Gastroesophageal sphincter (tissue), 4 donors: Measurements from ENCODE around the gene KIF17. TPM values are rescaled to one million over a fixed set of nuclear protein-coding genes. Genes with fewer than 3 reads are reported as not detected.

ENCODE experiments used
- ATAC-seq: fragments of 150-250 bp; one replicate; pipeline ENCODE4 v1.9.1; 2016; ENCODE audit warnings: mild to moderate bottlenecking, moderate library complexity
- H3K27ac ChIP-seq, 4 donors: fragments of 200-600 bp; sonication (generic) in 3 of 4; 1 replicate in 3 of 4; 2 replicates in 1 of 4; pipeline ENCODE4 v1.5.1; 2016 to 2019
- H3K27me3 ChIP-seq: fragments of 200-600 bp; sonication (generic); one replicate; pipeline ENCODE4 v1.5.1; 2019
- H3K36me3 ChIP-seq, 2 donors: fragments of 200-600 bp; sonication (generic); one replicate each; pipeline ENCODE4 v1.5.1; 2019; ENCODE audit warnings: control low read depth in 1 of 2
- H3K4me1 ChIP-seq, 3 donors: fragments of 200-600 bp; sonication (generic); 1 replicate in 2 of 3; 2 replicates in 1 of 3; pipeline ENCODE4 v1.5.1; 2016 to 2019; ENCODE audit warnings: control low read depth in 2 of 3
- H3K4me3 ChIP-seq, 2 donors: fragments of 200-600 bp; sonication (generic); one replicate each; pipeline ENCODE4 v1.5.1; 2019; ENCODE audit warnings: mild to moderate bottlenecking in 1 of 2, moderate library complexity in 1 of 2
- H3K9me3 ChIP-seq, 3 donors: fragments of 200-600 bp; sonication (generic); one replicate each; pipeline ENCODE4 v1.5.1; 2017 to 2019; ENCODE audit warnings: control low read depth in 2 of 3
- EP300 ChIP-seq: sonication (generic); formaldehyde crosslinking; IDR thresholded peaks from one replicate; pipeline ENCODE4 v1.6.1; 2017; ENCODE audit warnings: antibody characterized with exemption, mild to moderate bottlenecking
- POLR2A ChIP-seq, 2 donors: fragments of 450-650 bp; IDR thresholded peaks; one replicate each; pipeline ENCODE4 v1.6.1; 2017; ENCODE audit warnings: antibody characterized with exemption in 2 of 2, mild to moderate bottlenecking in 2 of 2, moderate library complexity in 1 of 2
- POLR2AphosphoS5 ChIP-seq: sonication (generic); formaldehyde crosslinking; IDR thresholded peaks from one replicate; pipeline ENCODE4 v1.6.1; 2017; ENCODE audit warnings: antibody characterized with exemption
- WGBS, 2 donors: methylation state at CpG; one replicate each; pipeline ENCODE4 v1.1.5; 2018; ENCODE audit warnings: low coverage in 1 of 2; 5-methylcytosine and 5-hydroxymethylcytosine counted together
- total RNA-seq, 4 donors: library from RNA; depleted of rRNA; stranded (reverse); fragments of >200 nt; gene quantifications; one replicate each; pipeline ENCODE4 v1.1.0, GENCODE V29; 2016
- TF ChIP-seq, protein P1 (sequence below), 4 experiments: fragments of 200-600 bp in 2 of 4; fragments of 450-650 bp in 2 of 4; sonication (generic) in 1 of 4; IDR thresholded peaks; one replicate each; pipeline ENCODE4 v1.5.1; 2017 to 2019; ENCODE audit warnings: antibody characterized with exemption in 4 of 4, mild to moderate bottlenecking in 2 of 4, moderate library complexity in 2 of 4

Gene KIF17
- total RNA-seq, 4 donors from 2014 or later = 0.47 to 11.8 (median 7.5) TPM

DNA sequence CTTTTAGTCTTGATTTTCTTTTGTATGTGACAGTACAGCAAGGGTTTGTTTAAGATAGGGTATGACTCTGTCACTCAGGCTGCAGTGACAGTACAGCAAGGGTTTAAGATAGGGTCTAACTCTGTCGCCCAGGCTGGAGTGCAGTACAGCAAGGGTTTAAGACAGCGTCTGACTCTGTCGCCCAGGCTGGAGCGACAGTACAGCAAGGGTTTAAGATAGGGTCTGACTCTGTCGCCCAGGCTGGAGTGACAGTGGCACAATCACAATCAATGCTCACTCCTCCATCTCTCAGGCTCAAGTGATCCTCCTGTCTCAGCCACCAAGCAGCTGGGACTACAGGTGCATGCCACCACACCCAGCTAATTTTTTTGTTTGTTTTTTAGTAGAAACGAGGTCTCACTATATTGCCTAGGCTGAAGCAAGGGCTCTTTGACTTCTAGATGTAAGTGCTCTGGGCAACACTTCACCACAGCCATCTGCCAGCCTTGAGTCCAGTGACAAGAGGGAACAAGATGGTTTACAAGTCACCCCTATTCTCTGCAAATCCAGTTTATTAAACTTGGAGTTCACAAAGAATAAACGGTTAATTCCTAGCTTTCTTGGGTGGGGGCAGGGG is 15.7 kb upstream of the KIF17 start:
- H3K4me1 ChIP-seq = peaks cover 0 to 30% (median 12%) of the 10 kb centered on the region in 3 donors
- no peaks in the 10 kb centered on the region for H3K9me3 ChIP-seq
- peaks cover 0 to 16% of the 10 kb centered on the region in 2 donors for H3K36me3 ChIP-seq
- H3K27me3 ChIP-seq = peaks cover 36% of the 10 kb centered on the region
- H3K4me3 ChIP-seq = peak overlapping the region; percentile 42 to 73
- ATAC-seq = no peak
- peak overlapping the region in 3 of 4 donors; percentile 66 to 81 (median 74) for H3K27ac ChIP-seq
- TF ChIP-seq POLR2AphosphoS5 (no peak), EP300 (no peak)
- 20 to 33% methylated on average over 4 of the region's 7 CpGs for WGBS, 2 donors

DNA sequence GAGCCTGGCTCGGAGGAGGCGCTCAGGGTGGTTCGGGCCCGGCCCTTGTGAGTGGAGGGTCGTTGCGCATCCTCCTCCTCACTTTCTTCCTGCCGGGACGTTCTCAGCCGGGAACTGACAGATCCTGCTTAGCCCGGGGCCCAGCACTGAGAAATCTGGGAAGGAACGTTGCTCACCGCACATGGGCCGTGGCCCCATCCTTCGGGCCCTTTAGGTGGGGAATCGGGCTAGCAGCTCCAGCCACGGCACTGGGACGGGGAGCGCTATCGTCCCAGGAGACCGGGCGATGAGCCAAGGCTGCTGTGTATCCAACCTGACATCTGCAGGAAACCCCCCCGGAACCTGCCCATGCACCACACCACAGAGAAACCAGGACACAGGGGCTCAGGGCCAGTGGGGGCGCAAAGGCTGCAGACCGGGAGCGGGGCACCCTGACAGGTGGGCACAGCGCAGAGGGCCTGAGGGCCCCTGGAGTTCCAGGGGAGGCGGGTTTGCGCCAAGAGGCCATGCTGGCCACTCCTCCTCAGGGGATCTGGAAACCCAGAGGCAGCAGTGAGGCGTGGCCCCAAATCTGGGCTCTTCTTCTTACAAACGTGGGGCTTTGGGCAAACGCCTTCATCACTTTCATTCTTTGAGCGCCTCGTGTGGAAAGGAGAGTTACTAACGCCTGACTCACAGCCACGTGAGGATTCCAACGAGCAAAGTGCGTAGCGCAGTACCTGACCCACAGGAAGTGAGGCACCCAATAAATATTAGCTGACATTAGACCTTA is 15.0 kb upstream of the KIF17 start, which contains the start of gene SH2D5:
Gene SH2D5 (minus strand): TSS at position 116 of the 772 bp plus-strand sequence. CDS start 4,659 bp downstream, outside the sequence.
- Histone ChIP-seq H3K4me3 (peak within 1 kb of the TSS; percentile 42 to 73), H3K36me3 (peaks cover 0 to 10% of the 10 kb centered on the region in 2 donors), H3K9me3 (no peaks in the 10 kb centered on the region), H3K27ac (peak within 1 kb of the TSS in 3 of 4 donors; percentile 66 to 81 (median 74)), H3K4me1 (peaks cover 0 to 30% (median 12%) of the 10 kb centered on the region in 3 donors), H3K27me3 (peaks cover 39% of the 10 kb centered on the region)
- TF ChIP-seq, protein P1, sequence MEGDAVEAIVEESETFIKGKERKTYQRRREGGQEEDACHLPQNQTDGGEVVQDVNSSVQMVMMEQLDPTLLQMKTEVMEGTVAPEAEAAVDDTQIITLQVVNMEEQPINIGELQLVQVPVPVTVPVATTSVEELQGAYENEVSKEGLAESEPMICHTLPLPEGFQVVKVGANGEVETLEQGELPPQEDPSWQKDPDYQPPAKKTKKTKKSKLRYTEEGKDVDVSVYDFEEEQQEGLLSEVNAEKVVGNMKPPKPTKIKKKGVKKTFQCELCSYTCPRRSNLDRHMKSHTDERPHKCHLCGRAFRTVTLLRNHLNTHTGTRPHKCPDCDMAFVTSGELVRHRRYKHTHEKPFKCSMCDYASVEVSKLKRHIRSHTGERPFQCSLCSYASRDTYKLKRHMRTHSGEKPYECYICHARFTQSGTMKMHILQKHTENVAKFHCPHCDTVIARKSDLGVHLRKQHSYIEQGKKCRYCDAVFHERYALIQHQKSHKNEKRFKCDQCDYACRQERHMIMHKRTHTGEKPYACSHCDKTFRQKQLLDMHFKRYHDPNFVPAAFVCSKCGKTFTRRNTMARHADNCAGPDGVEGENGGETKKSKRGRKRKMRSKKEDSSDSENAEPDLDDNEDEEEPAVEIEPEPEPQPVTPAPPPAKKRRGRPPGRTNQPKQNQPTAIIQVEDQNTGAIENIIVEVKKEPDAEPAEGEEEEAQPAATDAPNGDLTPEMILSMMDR (IDR thresholded peaks at IDR 0.05) = peak in 3 of 4 experiments; percentile 28 to 48 (median 33)
- TF ChIP-seq EP300 (no peak), POLR2AphosphoS5 (peak; percentile 79), POLR2A (IDR thresholded peaks at IDR 0.05) (no peak)
- ATAC-seq = peak; percentile 83
- WGBS, 2 donors = 0 to 4% methylated on average over 6 to 7 of the region's 38 CpGs

DNA sequence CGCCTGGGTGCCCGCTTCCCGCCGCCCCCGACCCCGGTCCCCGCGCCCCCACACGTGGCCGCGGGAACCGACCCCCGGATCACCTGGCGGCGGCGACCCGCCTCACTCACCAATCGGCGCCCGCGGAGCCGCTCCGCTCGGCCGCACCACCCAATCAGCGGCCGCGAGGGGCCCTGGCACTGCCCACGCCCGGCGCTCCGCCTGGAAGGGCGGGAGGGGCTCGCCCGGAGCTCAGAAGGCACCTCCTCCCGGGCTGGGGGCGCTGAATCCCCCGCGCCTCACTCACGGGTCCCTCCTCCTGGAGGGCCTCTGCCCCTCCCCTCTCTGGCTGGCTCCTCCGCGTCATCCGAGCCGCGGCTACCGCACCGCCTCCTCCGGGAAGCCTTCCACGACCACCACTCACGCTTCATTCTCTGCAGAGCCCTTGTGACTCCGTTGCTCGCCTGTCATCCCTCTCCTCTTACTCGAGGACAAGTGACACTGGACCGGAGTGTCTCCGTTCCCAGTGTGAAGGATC is 14.3 kb upstream of the KIF17 start:
- Histone ChIP-seq H3K9me3 (no peaks in the 10 kb centered on the region), H3K36me3 (peaks cover 0 to 4% of the 10 kb centered on the region in 2 donors), H3K4me3 (peak overlapping the region; percentile 42 to 73), H3K27me3 (peaks cover 40% of the 10 kb centered on the region), H3K4me1 (peaks cover 0 to 30% (median 12%) of the 10 kb centered on the region in 3 donors), H3K27ac (peak overlapping the region in 3 of 4 donors; percentile 66 to 81 (median 74))
- TF ChIP-seq, protein P1 (IDR thresholded peaks at IDR 0.05) = no peak
- TF ChIP-seq POLR2AphosphoS5 (no peak), EP300 (no peak), POLR2A (IDR thresholded peaks at IDR 0.05) (no peak)
- ATAC-seq = peak; percentile 66
- WGBS, 2 donors = no CpG with 5 or more reads among the region's 55 CpGs

DNA sequence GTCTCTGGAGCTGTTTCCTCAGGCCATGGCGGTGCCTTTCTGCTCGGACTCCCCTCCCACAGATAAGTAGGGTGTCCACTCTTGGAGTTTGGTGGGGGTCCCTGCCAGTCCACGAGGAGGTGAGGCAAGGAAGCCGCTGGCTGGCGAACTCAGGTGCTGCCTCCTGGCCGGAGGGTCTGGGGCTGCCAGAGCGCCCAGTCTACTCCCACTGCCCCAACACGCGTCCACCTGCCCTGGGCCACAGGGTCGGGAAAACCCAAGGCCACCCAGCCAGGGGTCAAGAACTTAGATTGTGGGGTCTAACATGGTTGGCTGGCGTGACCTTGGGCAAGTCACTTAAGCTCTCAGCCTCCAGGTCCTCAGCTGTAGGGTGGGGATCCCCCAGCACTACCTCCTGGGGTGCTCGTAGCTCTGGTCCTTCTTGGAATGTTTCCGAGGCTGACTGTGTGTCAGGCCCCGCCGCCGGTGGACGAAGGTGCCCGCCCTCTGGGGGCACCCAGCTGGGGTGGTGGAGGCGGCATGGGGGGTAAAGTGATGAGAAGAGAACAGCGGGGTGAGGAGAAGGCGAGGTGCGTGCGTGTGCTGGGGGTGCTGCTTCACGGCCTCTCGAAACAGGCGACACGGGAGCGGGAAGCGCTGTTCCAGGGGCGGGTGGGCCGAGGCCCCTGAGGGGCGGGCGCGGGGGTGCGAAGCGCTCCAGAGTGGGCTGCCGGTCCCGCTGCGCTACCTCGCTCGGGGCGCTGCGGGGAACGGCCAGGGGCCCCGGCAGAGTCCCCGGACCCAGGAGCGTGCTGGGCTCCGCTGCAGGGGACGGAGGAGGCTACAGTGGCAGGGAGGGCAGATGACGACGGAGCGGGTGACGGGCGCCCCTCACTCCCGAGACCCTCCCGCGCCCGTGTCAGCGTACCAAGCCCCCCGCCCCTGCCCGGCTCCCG is 13.5 kb upstream of the KIF17 start:
- TF ChIP-seq POLR2A (IDR thresholded peaks at IDR 0.05) (no peak), EP300 (no peak), POLR2AphosphoS5 (no peak)
- H3K27me3 ChIP-seq = peaks cover 40% of the 10 kb centered on the region
- no peaks in the 10 kb centered on the region for H3K9me3 ChIP-seq
- H3K27ac ChIP-seq = peak overlapping the region in 1 of 4 donors; percentile 81
- H3K4me3 ChIP-seq = peak overlapping the region; percentile 42 to 73
- no CpG with 5 or more reads among the region's 62 CpGs for WGBS, 2 donors
- H3K36me3 ChIP-seq = no peaks in the 10 kb centered on the region
- no peak for ATAC-seq
- H3K4me1 ChIP-seq = peaks cover 0 to 30% (median 12%) of the 10 kb centered on the region in 3 donors

DNA sequence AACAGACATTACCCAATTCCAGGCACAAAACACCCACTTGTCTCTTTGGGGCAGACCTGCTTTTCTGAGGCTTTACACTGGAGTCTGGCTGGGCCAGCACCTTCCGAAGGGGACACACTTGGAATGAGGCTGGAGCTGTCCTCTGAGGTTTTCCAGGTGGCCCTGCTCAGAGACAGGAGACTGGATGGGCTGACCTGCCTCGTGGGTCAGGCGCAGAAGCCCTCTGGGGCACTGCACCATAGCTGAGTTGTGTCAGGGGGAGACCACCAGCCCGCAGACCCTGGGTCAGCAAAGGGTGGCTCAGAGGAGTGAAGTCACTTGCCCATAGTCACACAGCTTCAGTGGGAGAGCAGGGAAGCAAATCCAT is 12.9 kb upstream of the KIF17 start:
- Histone ChIP-seq H3K27ac (no peak overlapping the region), H3K27me3 (peaks cover 40% of the 10 kb centered on the region), H3K36me3 (no peaks in the 10 kb centered on the region), H3K4me3 (no peak overlapping the region), H3K9me3 (no peaks in the 10 kb centered on the region), H3K4me1 (peaks cover 0 to 30% (median 12%) of the 10 kb centered on the region in 3 donors)
- whole genome bisulfite sequencing, 2 donors = 67% methylated on average over 1 of the region's 4 CpGs; no CpG with 5 or more reads in 1 of the 2 donors
- ATAC-seq = no peak
- TF ChIP-seq, protein P1 (IDR thresholded peaks at IDR 0.05) = no peak
- TF ChIP-seq POLR2A (IDR thresholded peaks at IDR 0.05) (no peak), POLR2AphosphoS5 (no peak), EP300 (no peak)
